Measurements from ENCODE around the gene KRTAP5-3. TPM values are rescaled to one million over a fixed set of nuclear protein-coding genes. Genes with fewer than 3 reads are reported as not detected.
A peak's percentile ranks its signal among the peaks of the same experiment; 100 is the strongest.

The KRTAP5-3 gene
- total and polyA plus RNA-seq, 9 of the 15 experiments (the other 6 are each of a cell fraction or from before 2014, with no cell fraction given): not detected

GRCh38 chr11:1628506-1629325 is 20.5 kb upstream of the KRTAP5-3 start (continued):
- TF ChIP-seq KLF13 (tag; IDR thresholded peaks at IDR 0.05; ENCODE audit: borderline replicate concordance, low read depth) (no peak), NCOA2 (IDR thresholded peaks at IDR 0.05; ENCODE audit: partially characterized antibody in 2 of 2) (no peak), BDP1 (IDR thresholded peaks at IDR 0.05; ENCODE audit: insufficient read depth, insufficient read length) (no peak), SMARCB1 (IDR thresholded peaks at IDR 0.05; ENCODE audit: insufficient read length, low read depth) (no peak), BRCA1 (IDR thresholded peaks at IDR 0.05) (no peak), BRCA1 (CRISPR knock-in tag; IDR thresholded peaks at IDR 0.05) (no peak), MTA1 (IDR thresholded peaks at IDR 0.05; ENCODE audit: borderline replicate concordance) (no peak), TFAP4 (CRISPR knock-in tag; IDR thresholded peaks at IDR 0.05; ENCODE audit: borderline replicate concordance) (0 out of 2 replicates have a peak, but pooled peaks have one; percentile 12), ZNF511 (CRISPR knock-in tag; IDR thresholded peaks at IDR 0.05) (0 out of 2 replicates have a peak, but pooled peaks have one; percentile 27), RBM34 (IDR thresholded peaks at IDR 0.05; ENCODE audit: borderline replicate concordance, insufficient read depth, low read length) (no peak), ZBTB1 (CRISPR knock-in tag; IDR thresholded peaks at IDR 0.05; ENCODE audit: borderline replicate concordance, low read depth) (no peak), SMC3 (conservative IDR thresholded peaks at IDR 0.05; ENCODE audit: insufficient read depth, low read depth, low read length) (peak; percentile 52)
- TF ChIP-seq, protein P1, sequence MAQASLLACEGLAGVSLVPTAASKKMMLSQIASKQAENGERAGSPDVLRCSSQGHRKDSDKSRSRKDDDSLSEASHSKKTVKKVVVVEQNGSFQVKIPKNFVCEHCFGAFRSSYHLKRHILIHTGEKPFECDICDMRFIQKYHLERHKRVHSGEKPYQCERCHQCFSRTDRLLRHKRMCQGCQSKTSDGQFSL (CRISPR knock-in tag; IDR thresholded peaks at IDR 0.05): 0 out of 2 replicates have a peak, but pooled peaks have one; percentile 27
- TF ChIP-seq, protein P1 (tag; IDR thresholded peaks at IDR 0.05): no peak

Data from K562 (cell line).